Effector memory CD8-positive, alpha-beta T cell (primary cell): ENCODE measurements around the gene PDE9A.

Experiments used
- ATAC-seq: fragments of 150-1000 bp; cut with Tn5 transposase; replicated peaks from 2 replicates; pipeline ENCODE4 v1.10.0; 2021; ENCODE audit warnings: mild to moderate bottlenecking, moderate library complexity
- DNase-seq, 3 experiments: peaks; one replicate each; pipeline ENCODE4 v3.0.0; 2021
- H3K27ac Mint-ChIP-seq, 2 donors: one replicate each; pipeline ENCODE4 v1.8.0; 2022; ENCODE audit warnings: mild to moderate bottlenecking in 2 of 2, mixed read lengths in 2 of 2, moderate library complexity in 2 of 2
- H3K27me3 Mint-ChIP-seq, 2 donors: one replicate each; pipeline ENCODE4 v1.8.0; 2022; ENCODE audit warnings: mixed read lengths in 2 of 2
- H3K36me3 Mint-ChIP-seq: one replicate; pipeline ENCODE4 v1.8.0; 2022; ENCODE audit warnings: mild to moderate bottlenecking, moderate library complexity, mixed read lengths; ENCODE audit not compliant: insufficient read depth
- H3K4me1 Mint-ChIP-seq, 2 donors: one replicate each; pipeline ENCODE4 v1.8.0; 2022; ENCODE audit warnings: low read depth in 2 of 2, mixed read lengths in 2 of 2
- H3K4me3 Mint-ChIP-seq, 2 donors: one replicate each; pipeline ENCODE4 v1.8.0; 2022; ENCODE audit warnings: mild to moderate bottlenecking in 2 of 2, mixed read lengths in 2 of 2, moderate library complexity in 2 of 2
- H3K9me3 Mint-ChIP-seq, 2 donors: one replicate each; pipeline ENCODE4 v1.8.0; 2022; ENCODE audit warnings: mixed read lengths in 2 of 2

PDE9A gene

DNA sequence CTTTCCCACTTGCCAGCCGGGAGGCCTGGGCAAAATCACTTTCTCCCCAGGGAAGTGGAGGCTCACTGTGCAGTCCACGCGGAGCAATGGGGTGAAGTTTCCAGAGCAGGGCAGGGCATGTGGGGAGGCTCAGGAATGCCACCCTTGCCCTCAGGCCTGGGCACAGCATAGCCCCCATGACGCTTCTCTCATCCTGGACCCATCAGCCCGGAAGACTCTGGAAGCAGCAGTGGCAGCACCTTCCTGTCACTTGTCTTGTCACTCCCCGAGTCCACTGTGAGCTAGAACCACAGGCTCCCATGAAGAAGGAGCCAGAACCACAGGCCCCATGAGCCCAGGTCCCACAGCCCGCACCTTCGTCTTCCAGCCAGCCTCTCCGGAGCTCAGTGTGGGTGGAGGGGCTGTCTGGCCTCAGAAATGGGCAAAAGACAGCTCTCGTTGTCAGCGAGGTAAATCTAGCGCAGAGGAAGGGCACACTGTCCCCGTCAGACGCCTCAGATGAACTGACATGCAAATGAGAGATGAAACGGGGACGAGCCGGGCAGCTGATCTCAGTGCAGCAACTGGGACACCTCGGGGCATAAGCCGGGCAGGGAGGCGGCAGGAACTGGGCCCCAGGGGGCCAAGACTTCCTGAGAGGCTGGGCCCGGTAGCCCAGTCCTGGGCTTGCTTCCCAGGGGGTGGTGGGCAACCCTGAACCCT, 6.1 kb downstream of the PDE9A start:
- Mint-ChIP-seq H3K27ac (no peak overlapping the region), H3K36me3 (peaks cover 3% of the 10 kb centered on the region), H3K4me1 (peaks cover 7% of the 10 kb centered on the region in 2 donors), H3K27me3 (peaks cover 31 to 41% of the 10 kb centered on the region in 2 donors), H3K4me3 (no peak overlapping the region), H3K9me3 (no peaks in the 10 kb centered on the region)
- ATAC-seq = no peak
- DNase-seq = no peak

DNA sequence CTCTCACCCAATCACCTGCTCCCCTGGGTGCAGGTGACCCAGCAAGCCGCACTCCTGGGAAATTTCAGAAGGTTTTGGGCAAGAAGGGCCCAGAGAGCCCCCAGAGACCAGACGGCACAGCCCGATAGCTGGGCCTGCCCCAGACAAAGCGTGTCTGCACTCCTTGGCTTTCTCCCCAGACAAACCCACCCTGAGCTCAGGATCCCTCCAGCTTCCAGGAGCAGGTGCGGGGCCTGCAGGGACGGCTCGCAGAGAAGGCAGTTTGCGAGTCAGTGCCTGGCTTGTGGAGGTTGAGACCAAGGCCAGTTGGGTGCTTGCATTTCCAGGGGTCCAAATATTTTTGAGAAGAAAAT, 6.7 kb downstream of the PDE9A start:
- Mint-ChIP-seq H3K4me1 (peaks cover 2% of the 10 kb centered on the region in 2 donors), H3K27ac (no peak overlapping the region), H3K36me3 (peaks cover 3% of the 10 kb centered on the region), H3K9me3 (no peaks in the 10 kb centered on the region), H3K27me3 (peaks cover 26 to 36% of the 10 kb centered on the region in 2 donors), H3K4me3 (no peak overlapping the region)
- DNase-seq = no peak
- no peak for ATAC-seq

DNA sequence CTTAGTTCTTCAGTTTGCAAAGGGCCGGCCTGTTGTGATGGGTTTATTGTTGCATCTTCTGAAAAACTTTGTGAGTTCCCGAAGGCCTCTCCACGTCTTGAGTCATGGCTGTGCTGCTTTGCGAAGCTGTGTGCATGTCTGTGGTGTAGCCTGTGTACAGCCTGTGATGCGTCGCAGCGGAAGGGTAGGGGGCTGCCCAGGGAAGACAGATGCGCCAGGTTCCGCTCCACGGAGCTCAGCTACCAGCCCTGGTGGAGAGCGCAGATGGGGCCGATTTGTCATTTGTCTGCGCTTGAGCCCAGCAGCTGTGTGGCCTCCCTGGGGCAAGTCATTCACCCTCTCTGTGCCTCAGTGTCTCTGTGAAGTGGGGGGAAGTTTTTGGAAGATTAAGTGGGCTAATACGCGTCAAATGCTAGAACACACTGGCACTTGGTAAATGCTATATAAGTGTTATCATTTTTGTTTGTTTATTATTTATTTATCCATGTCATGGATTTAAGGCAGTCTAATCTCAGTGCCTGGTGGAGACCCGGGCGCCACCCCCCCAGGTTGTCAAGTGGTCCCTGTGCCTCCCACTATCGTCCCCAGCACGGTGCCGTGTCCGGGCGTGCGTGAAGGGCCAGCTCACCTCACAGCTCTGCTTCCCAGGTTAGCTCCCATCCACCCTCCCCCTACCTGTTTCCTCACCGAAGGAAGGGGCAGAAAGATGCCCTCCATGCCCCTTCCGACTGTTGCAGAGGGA, 8.4 kb downstream of the PDE9A start:
- H3K27me3 Mint-ChIP-seq = peaks cover 9 to 18% of the 10 kb centered on the region in 2 donors
- no peaks in the 10 kb centered on the region for H3K9me3 Mint-ChIP-seq
- H3K27ac Mint-ChIP-seq = no peak overlapping the region
- no peak for ATAC-seq
- H3K36me3 Mint-ChIP-seq = peaks cover 3% of the 10 kb centered on the region
- H3K4me1 Mint-ChIP-seq = no peaks in the 10 kb centered on the region
- H3K4me3 Mint-ChIP-seq = no peak overlapping the region
- DNase-seq = no peak

- Mint-ChIP-seq H3K4me3 (no peak overlapping the region), H3K36me3 (peaks cover 3% of the 10 kb centered on the region), H3K4me1 (no peaks in the 10 kb centered on the region), H3K9me3 (no peaks in the 10 kb centered on the region), H3K27me3 (peaks cover 9 to 13% of the 10 kb centered on the region in 2 donors), H3K27ac (no peak overlapping the region)
- DNase-seq (no peak), ATAC-seq (no peak)
Observed at GRCh38 chr21:42662430-42663199, 9.2 kb downstream of the PDE9A start.

GRCh38 chr21:42663200-42663750, 9.9 kb downstream of the PDE9A start:
- DNase-seq (no peak), ATAC-seq (no peak)
- Mint-ChIP-seq H3K9me3 (no peaks in the 10 kb centered on the region), H3K27me3 (peaks cover 5 to 8% of the 10 kb centered on the region in 2 donors), H3K4me1 (no peaks in the 10 kb centered on the region), H3K4me3 (no peak overlapping the region), H3K27ac (no peak overlapping the region), H3K36me3 (peaks cover 3% of the 10 kb centered on the region)

GRCh38 chr21:42663860-42664535, 10.6 kb downstream of the PDE9A start:
- no peaks in the 10 kb centered on the region for H3K9me3 Mint-ChIP-seq
- peaks cover 3% of the 10 kb centered on the region for H3K36me3 Mint-ChIP-seq
- ATAC-seq = no peak
- no peaks in the 10 kb centered on the region for H3K4me1 Mint-ChIP-seq
- no peak overlapping the region for H3K4me3 Mint-ChIP-seq
- DNase-seq = no peak
- no peak overlapping the region for H3K27ac Mint-ChIP-seq
- peaks cover 0 to under 1% of the 10 kb centered on the region in 2 donors for H3K27me3 Mint-ChIP-seq

GRCh38 chr21:42664614-42665013, 11.2 kb downstream of the PDE9A start:
- DNase-seq (no peak), ATAC-seq (no peak)
- Mint-ChIP-seq H3K4me3 (no peak overlapping the region), H3K36me3 (peaks cover 3% of the 10 kb centered on the region), H3K27ac (no peak overlapping the region), H3K9me3 (no peaks in the 10 kb centered on the region), H3K27me3 (no peaks in the 10 kb centered on the region), H3K4me1 (no peaks in the 10 kb centered on the region)

- Mint-ChIP-seq H3K27ac (no peak overlapping the region), H3K9me3 (no peaks in the 10 kb centered on the region), H3K27me3 (no peaks in the 10 kb centered on the region), H3K36me3 (peaks cover 3% of the 10 kb centered on the region), H3K4me3 (no peak overlapping the region), H3K4me1 (no peaks in the 10 kb centered on the region)
- ATAC-seq (no peak), DNase-seq (no peak)
Observed at GRCh38 chr21:42665026-42665425, 11.6 kb downstream of the PDE9A start.

DNA sequence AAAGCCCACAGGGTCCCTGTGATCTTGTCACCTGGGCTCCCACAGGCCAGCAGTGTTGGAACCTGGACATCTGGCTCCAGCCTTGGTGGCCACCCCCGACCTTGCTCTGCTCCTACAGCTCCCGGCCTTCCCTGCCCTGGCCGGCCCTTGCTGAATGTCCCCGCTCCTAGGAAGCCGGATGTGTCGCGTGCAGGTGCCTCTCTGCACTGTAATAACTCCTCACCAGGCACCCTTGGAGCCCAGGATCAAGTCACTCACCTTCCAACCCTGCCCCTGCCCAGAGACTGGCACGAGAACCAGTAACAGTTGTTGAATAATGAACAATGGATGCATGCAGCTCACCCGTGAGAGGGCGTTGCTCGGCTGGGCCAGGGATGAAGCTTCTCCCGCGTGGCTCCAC, 12.1 kb downstream of the PDE9A start:
- no peak for ATAC-seq
- H3K27ac Mint-ChIP-seq = no peak overlapping the region

GRCh38 chr21:42666023-42666747, 12.8 kb downstream of the PDE9A start:
- DNase-seq (no peak), ATAC-seq (no peak)
- Mint-ChIP-seq H3K27ac (no peak overlapping the region), H3K36me3 (peaks cover 3% of the 10 kb centered on the region), H3K9me3 (no peaks in the 10 kb centered on the region), H3K27me3 (no peaks in the 10 kb centered on the region), H3K4me1 (no peaks in the 10 kb centered on the region), H3K4me3 (no peak overlapping the region)

More for the DNA sequence above, 12.1 kb downstream of the PDE9A start:
- Mint-ChIP-seq H3K27me3 (no peaks in the 10 kb centered on the region), H3K4me1 (no peaks in the 10 kb centered on the region), H3K9me3 (no peaks in the 10 kb centered on the region), H3K4me3 (no peak overlapping the region), H3K36me3 (peaks cover 3% of the 10 kb centered on the region)
- no peak for DNase-seq

- Mint-ChIP-seq H3K4me3 (no peak overlapping the region), H3K27ac (no peak overlapping the region), H3K36me3 (peaks cover 3% of the 10 kb centered on the region), H3K27me3 (no peaks in the 10 kb centered on the region), H3K4me1 (no peaks in the 10 kb centered on the region), H3K9me3 (no peaks in the 10 kb centered on the region)
- ATAC-seq (no peak), DNase-seq (no peak)
Observed at GRCh38 chr21:42666925-42667324, 13.5 kb downstream of the PDE9A start.

DNA sequence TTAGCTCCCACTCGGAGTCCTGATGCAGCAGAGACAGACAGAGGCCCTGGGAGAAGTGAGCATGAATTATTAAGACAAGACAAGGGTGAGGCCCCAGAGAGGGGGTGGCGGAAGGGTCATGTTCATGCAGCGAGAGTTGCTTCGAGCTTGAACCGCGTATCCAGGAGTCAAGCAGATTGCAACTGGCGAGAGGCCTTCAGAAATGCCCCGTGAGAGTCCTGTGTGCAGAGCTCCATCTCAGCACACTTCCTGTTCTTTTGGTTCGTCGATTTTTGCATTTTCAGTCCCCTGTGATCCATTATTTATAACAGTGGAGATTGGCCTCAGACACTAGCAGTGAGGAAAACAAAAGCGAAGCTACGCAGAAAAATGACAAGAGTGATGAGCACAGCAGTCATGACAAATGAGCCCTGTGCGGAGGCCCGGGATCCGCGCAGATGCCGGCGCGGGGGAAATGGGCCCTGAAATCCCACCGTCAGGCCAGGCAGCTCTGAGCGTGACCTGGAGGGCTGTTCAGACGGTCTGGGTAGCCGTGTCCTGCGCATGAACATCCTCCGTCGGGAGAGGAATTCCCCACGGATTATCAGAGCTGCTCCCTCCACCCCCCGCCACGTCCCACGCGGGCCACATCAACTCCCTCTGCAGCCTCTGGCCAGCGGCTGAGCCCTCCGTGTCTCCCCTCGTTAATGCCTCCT, 15.0 kb downstream of the PDE9A start:
- ATAC-seq = no peak
- Mint-ChIP-seq H3K27me3 (no peaks in the 10 kb centered on the region), H3K27ac (no peak overlapping the region), H3K36me3 (peaks cover 3% of the 10 kb centered on the region), H3K4me3 (no peak overlapping the region), H3K9me3 (no peaks in the 10 kb centered on the region), H3K4me1 (no peaks in the 10 kb centered on the region)
- DNase-seq = no peak
